ENCODE measurements around the gene NUTM2F. TPM values are rescaled to one million over a fixed set of nuclear protein-coding genes. Genes with fewer than 3 reads are reported as not detected.

The NUTM2F gene
- total and polyA plus RNA-seq, 2 donors (not counting 3 experiments of a cell fraction or from before 2014, with no cell fraction given) = not detected

DNA sequence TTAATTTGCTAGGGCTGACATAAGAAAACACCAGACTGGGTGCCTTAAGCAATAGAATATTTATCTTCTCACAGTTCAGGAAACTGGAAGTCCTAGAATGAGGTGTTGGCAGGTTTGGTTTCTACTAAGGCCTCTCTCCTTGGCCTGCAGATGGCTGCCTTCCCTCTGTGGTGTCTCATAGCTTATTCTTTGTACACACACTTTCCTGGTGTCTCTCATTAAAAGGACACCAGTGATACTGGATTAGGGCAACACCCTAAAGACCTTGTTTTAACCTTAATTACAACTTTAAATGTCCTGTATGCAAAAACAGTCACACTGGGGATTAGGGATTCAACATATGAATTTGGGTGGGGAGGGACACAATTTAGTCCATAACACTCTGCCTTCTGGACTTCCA lies 25.1 kb downstream of the NUTM2F start:
- H3K27me3 ChIP-seq (ENCODE audit: control insufficient read depth in 2 of 2, insufficient read depth in 2 of 2, low read length in 2 of 2) = no peaks in the 10 kb centered on the region
- dilution Hi-C loops (cut with MboI; ENCODE audit: extremely low pct_ligation_motif_present, low sequenced_read_pairs) = no loop called here
- intact Hi-C loops (cut with micrococcal nuclease) = no loop called here
- no peaks in the 10 kb centered on the region for H3K79me2 ChIP-seq (ENCODE audit: control insufficient read depth, insufficient read depth, low read length)
- no peaks in the 10 kb centered on the region for H3K9me3 ChIP-seq (replicated peaks; ENCODE audit: control insufficient read depth, insufficient read depth, low read length)
- no peaks in the 10 kb centered on the region for H3K9me1 ChIP-seq (replicated peaks; ENCODE audit: control insufficient read depth, extremely low read depth, insufficient read depth, low read length)
- TF ChIP-seq EZH2 (IDR thresholded peaks at IDR 0.05; ENCODE audit: borderline replicate concordance, low read depth, low read length, severe bottlenecking) = no peak
- TF ChIP-seq, protein P1, sequence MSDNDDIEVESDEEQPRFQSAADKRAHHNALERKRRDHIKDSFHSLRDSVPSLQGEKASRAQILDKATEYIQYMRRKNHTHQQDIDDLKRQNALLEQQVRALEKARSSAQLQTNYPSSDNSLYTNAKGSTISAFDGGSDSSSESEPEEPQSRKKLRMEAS (IDR thresholded peaks at IDR 0.05; ENCODE audit: insufficient read depth, insufficient read length) = no peak
- no peak for TF ChIP-seq GATA2 (IDR thresholded peaks at IDR 0.05; ENCODE audit: insufficient read depth, insufficient read length, low read depth, low read length)
- TF ChIP-seq, protein P2, sequence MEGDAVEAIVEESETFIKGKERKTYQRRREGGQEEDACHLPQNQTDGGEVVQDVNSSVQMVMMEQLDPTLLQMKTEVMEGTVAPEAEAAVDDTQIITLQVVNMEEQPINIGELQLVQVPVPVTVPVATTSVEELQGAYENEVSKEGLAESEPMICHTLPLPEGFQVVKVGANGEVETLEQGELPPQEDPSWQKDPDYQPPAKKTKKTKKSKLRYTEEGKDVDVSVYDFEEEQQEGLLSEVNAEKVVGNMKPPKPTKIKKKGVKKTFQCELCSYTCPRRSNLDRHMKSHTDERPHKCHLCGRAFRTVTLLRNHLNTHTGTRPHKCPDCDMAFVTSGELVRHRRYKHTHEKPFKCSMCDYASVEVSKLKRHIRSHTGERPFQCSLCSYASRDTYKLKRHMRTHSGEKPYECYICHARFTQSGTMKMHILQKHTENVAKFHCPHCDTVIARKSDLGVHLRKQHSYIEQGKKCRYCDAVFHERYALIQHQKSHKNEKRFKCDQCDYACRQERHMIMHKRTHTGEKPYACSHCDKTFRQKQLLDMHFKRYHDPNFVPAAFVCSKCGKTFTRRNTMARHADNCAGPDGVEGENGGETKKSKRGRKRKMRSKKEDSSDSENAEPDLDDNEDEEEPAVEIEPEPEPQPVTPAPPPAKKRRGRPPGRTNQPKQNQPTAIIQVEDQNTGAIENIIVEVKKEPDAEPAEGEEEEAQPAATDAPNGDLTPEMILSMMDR (IDR thresholded peaks at IDR 0.05; ENCODE audit: extremely low read depth in 1 of 2, insufficient read depth in 1 of 2, low read depth in 1 of 2, low read length in 2 of 2) = no peak
- TF ChIP-seq JUN (IDR thresholded peaks at IDR 0.05; ENCODE audit: borderline replicate concordance, insufficient read depth, insufficient read length, low read depth) = no peak
- no peak for TF ChIP-seq FOS (IDR thresholded peaks at IDR 0.05; ENCODE audit: borderline replicate concordance, insufficient read depth, low read length)
- TF ChIP-seq POLR2AphosphoS5 (IDR thresholded peaks at IDR 0.05; ENCODE audit: insufficient read depth, low read depth, low read length) = no peak
- TF ChIP-seq POLR2A (IDR thresholded peaks at IDR 0.05; ENCODE audit: low read depth, low read length) = no peak
- TF ChIP-seq MYC (IDR thresholded peaks at IDR 0.05; ENCODE audit: low read depth, low read length) = no peak
- H3K4me2 ChIP-seq (ENCODE audit: insufficient read depth, low read length) = no peak overlapping the region
- FAIRE-seq (no peak), DNase-seq (ENCODE audit: low read depth, low spot score) (no peak)
- no peaks in the 10 kb centered on the region for H3K4me1 ChIP-seq (ENCODE audit: control insufficient read depth, extremely low read depth, insufficient read depth, low read length)
- BruUV-seq (replicated peaks) = no TSS peak
- POLR2A ChIA-PET = no interaction called here
- no peak overlapping the region for H2AFZ ChIP-seq (ENCODE audit: low read depth, low read length)
- peaks cover 0 to 3% of the 10 kb centered on the region in 2 experiments for H3K36me3 ChIP-seq (ENCODE audit: control insufficient read depth in 2 of 2, extremely low read depth in 1 of 2, insufficient read depth in 2 of 2, low read length in 2 of 2)
- no peak overlapping the region for H3K27ac ChIP-seq (ENCODE audit: insufficient read depth, low read depth, low read length)
- H4K20me1 ChIP-seq (replicated peaks; ENCODE audit: control insufficient read depth, extremely low read depth, insufficient read depth, low read length) = no peaks in the 10 kb centered on the region
- CTCF ChIA-PET = interaction anchor here (0.6 kb wide), 1 partner anchor 504 kb away, joined by 3 read pairs; no protein-coding TSS in a partner anchor
- no peak overlapping the region for H3K4me3 ChIP-seq (replicated peaks in 1 of 3; ENCODE audit: insufficient read depth in 1 of 3, low read depth in 1 of 3, low read length in 3 of 3)
- no peak overlapping the region for H3K9ac ChIP-seq (replicated peaks; ENCODE audit: extremely low read depth, insufficient read depth, low read length)
